GM21360 (cell line): ENCODE measurements around the gene C1QTNF1.
"Not testable (repeated sequence)": the region's sequence is repeated elsewhere in the genome, so short reads cannot be mapped to it uniquely, and the experiment has no call there.

Experiments used
- ATAC-seq: cut with Tn5 transposase; IDR thresholded peaks from one replicate; pipeline ENCODE4 v1.9.1; 2021; ENCODE audit warnings: mild to moderate bottlenecking, moderate library complexity; ENCODE audit not compliant: unreplicated experiment

The C1QTNF1 gene

DNA sequence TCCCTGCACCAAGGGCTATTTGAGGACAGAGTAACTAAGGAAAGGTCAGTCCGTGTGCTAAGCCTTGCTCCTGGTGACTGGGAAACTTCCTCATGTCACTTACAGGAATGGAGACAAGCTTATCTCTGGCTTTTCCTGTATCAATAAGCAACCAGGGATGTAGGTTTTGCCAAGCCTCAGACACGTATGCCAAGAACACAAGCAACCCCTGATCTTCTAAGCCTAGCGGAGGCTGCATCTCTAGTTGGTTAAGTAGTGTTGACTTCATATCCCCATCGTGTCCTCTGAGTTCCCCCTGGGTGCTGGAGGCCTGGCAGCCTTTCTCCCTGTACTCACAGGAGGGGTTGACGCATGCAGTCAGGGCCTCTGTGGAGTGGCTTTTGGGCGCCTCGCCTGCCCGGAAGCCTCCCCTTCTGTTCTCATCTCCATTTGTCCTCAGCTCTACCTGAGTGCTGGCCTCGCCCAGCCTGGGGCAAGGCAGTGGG is 1.4 kb upstream of the C1QTNF1 start:
- ATAC-seq = no peak

DNA sequence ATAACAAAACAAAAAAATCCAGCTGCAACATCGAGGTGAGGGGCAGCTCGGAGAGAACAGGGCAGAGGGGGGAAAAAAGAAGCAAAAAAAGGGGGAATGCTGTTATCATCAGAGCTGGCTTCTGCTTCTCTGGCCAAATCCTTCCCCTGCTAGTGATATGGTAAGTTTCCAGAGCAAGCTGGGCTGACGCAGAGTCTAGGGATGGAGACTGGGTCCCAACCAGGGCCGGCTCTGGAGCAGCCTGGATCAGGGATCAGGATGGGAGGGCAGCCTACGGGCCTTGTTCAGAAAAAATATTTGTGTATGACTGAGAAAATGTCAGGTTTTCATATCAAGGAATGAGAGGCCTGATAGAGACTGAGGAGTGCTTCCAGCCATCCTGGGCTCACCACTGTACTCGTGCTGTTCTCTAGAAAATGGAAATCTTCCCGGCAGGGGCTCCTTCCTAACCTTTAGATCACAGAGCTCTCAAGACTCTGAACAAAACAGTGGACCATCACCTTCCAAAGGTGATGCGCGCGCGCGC is 726 bp upstream of the C1QTNF1 start:
- ATAC-seq = no peak

DNA sequence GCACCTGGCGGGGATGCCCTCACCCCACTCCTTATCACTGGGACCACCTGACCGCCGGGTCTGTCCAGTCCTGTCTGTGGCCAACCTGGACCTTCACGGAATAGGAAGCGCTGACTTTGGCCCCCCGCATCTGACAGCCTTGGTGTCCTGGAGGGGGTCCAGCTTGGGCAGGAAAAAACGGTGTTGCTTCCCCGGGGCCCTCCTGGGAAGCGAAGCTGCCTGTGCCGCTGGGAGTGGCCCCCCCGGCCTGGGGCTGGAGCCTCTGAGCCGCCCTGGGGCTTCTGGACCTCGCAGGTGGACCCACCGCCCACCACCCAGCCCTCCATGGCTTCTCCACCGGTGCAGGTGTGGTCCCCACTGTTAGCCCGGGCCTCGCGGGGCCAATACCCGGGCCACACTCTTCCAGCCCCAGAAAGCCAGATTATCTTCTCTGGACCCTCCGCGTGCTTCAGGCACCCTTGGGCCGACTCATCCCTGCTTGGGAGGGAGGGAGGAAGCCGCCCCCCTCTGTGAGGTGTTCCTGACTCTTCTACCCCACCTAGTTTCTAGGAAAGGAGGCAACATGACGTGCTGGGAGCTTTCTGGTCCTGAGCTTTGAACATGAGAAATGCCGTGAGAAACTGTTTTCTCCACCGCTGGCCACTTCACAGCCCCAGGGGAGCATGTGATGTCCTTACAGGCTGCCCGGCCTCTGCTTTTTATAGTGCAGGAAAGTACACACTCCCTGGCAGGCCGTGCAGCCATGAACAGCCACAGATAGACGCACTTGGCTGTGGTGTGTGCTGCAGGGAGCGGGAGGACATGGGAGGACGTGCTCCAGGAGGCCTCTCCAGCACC is 1.1 kb downstream of the C1QTNF1 start:
- ATAC-seq = no peak

DNA sequence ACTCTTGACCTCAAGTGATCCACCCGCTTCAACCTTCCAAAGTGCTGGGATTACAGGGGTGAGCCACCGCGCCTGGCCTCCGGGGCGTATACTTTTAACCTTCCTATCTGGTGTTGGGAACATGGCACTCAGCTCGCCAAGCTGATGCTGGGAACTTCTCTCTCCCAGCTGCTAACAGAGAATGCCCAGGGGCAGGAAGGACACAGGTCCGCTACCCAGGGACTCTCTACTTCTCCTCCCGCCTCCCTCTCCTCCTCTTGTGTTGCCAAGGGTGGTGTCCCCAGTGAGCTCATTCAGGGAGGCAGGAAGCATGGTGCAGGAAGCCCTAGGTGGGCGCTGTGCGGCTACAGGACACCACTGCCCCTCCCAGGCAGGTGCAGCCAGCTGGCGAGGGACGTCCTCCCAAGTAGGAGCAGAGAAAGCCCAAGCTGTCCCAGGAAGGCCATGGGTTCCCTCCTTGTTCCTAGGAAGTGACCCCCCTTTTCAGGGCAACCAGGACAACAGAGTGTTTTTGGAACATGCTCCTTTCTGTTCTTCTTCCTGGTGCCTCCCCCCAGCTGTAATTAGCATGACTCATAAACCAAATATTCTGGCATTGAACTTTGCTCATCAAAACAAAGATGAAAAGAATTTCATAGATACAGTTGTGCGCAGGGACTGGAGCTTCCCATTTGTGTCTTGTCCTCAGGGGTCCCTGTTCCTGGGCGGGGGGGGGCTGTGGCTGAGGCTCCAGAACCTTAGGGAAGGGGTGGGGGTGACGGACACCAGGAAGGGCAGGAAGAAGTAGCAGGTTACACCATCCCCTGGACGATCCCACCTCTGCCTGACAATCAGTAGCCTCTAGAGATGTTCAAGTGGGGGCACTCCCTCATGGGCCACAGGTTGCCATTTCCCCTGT is 2.7 kb downstream of the C1QTNF1 start:
- no peak for ATAC-seq

DNA sequence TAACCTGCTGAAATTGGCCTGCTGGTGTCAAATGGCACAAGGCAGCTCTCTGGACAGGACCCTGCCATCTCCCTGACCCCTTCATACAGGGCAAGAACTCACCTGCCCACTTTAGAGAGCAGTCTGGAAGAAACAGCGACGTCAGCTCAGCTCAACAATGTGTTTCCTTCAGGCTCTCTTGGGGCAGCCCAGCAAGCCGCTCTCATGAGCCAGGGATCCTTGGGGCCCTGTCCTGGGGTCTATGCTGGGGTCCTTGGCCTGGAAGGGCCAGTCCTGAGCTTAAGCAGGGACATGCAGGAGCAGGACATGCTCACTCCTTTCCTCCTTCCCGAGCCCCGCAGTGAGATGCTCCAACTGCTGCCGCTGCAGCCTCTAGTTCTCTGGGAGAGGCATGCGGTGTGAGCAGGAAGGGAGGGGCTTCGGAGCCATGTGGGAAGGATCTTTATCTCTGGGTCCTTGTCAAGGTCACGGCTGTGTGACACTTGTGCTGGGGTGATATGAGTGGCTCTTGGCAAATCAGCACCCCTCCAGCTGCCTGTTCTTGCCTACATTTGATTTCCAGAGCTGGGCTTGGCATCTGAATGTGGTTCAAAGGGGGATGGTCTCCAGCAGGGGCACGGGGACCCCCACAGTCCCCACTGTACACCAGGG is 3.4 kb downstream of the C1QTNF1 start:
- no peak for ATAC-seq

DNA sequence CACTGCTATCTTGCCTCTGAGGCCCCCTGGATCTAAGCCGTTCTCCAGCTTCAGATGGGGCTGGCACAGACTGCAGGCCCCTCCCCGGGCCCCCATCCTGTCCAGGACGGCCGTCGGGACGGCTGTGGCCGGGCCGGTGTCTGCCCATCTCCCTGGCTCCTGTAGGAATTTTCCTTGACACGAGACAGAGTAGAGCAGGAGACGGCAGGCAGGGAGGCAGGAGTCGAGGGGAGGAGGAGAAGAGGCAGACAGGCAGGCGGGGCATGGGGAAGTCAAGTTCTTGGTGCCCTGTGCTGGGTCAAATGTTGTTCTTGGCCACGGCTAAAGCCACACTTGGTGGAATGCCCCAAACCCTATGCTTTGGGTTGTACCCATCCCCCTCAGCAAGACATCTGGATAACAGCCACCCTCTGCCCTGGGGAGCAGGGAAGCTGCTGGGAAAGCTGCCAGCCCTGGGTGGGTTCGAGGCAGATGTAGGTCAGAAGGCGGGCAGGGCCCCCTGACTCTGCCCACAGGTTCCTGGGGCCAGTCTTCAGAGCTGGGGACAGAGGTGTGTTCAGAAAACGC is 4.0 kb downstream of the C1QTNF1 start:
- no peak for ATAC-seq

DNA sequence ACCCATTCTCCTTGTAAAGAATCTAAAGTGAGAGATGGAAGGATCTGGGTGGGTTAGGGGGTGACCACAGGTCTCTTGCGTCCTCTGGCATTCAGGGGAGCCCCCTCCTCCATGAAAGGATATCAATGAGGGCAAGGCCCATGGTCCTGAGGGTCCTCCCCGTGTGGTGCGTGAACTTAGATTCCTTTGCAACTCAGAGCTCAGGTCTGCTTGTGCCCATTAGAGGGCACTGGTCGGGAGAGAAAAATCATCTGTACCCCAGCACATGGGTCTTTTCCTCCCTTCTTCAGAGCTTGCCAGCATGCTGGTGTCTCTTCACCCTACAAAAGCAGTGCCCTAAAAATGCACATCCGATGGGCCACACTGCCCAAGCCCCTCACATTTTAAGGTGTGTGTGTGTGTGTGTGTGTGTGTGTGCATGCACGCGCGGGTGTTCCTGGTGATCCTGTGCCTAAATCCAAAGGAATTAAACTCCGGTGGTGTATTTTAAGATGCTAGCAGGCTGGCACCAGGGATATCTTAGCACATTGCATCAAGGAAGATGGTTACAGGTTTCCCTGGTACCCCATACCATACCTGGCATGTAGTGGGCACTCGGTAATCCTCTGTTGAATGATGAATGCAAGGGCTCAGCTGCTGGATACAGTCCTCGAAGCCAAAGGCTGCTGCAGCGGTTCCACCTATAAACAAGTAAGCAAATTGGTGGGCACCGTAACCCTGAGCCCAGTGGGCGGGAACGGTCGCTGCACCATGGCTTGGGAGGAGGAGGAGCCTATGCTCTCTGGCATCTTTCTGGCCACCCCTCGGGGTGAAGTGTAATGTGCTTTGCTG is 4.7 kb downstream of the C1QTNF1 start:
- ATAC-seq = no peak

DNA sequence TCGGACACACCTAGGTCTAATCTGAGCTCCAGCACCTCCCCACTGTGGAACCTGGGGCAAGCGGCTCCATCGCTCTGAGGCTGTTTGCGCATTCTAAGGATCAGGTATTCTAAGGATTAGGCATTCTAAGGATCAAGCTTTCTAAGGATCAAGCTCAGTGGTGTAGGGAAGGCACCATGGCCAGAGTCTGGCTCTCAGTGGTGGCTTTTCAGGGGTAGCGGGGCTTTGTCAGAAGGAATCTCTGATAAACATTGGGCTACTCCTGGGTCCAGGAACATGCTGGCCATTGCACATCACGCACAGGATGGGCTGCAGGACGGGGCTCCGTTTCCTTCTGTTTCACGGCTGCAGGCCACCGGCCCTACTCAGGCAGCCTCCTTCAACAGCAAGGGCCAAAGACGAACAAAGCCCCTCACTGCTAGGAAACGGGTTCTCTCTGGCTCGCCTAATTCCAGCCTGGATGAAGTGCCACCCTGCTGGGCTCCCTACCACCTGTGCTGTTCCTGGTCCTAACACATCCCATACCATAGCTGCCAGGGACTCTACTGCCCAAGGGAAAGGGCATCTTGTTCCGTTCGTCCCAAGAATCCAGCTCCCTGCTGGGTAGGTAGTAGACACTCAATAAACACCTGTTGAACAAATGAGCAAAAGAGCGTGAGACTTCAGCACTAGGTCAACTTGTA is 5.5 kb downstream of the C1QTNF1 start:
- ATAC-seq = no peak

DNA sequence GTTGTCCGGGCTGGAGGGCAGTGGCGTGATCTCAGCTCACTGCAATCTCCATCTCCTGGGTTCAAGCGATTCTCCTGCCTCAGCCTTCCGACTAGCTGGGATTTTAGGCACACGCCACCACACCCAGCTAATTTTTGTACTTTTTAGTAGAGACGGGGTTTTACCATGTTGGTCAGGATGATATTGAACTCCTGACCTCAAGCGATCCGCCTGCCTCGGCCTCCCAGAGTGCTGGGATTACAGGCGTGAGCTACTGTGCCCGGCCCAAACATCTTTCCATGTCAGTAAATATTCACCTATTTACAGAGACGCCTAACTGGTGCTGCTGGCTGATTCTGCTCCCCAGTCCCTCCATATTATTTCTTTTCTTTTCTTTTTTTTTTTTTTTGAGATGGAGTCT is 6.7 kb downstream of the C1QTNF1 start:
- not testable (repeated sequence) for ATAC-seq

DNA sequence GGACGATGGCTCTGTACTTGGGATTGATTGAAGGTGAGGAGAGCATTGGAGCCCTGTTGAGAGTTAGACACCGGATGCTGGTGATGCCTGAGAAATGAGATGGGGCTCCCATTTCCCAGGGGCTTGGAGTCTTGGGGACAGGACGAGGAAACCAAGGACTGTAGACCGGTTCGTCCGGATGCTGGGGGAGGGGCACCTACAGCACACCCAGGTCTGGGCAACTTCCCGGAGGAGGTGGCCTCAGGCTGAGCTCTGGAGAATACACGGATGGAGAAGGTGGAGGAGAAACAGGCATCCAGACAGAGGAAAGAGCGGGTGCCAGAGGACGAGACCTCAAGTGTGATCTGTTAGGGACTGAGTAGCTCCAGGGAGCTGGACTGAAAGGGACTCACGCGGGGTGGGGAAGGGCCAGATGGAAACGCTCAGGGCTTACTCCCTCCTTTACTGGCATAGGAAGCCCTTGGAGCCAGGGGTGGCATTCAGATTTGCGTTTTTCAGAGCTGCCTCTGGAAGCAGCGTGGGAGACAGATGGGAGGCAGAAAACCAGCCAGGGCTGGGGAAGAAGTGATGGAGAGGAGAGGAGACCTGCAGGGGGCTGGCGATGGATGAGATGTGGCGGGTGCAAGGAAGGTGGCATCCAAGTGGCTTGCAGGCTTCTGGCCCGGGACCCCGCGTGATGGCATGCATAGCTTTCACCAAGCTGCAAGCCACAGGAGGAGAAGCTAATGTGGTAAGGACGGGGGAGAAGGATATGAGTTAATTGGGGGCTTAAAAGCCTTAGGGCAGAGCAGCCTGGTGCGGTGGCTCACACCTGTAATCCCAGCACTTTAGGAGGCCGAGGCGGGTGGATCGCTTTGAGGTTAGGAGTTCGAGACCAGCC is 8.3 kb downstream of the C1QTNF1 start:
- no peak for ATAC-seq

DNA sequence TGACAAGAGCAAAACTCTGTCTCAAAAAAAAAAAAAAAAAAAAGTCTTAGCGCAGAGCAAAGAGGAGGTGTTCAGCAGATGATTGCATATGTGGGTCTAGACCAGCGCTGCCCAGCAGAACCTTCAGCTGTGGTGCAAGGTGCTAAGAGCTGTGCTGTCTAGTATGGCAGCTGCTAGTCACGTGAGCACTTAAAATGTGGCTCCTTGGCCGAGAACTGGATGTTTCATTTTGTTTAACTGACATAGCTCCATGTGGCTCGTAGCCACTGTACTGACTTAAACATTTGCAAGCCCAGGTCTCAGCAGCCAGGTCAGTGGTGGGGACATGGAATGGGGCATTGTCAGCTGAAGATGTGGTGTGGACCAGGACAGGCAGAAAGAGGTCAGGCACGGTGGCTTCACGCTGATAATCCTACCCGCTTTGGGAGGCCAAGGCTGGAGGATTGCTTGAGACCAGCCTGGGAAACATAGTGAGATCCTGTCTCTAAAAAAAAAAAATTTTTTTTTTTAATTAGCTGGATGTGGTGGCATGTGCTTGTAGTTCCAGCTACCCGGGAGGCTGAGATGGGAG is 9.2 kb downstream of the C1QTNF1 start:
- ATAC-seq = no peak

DNA sequence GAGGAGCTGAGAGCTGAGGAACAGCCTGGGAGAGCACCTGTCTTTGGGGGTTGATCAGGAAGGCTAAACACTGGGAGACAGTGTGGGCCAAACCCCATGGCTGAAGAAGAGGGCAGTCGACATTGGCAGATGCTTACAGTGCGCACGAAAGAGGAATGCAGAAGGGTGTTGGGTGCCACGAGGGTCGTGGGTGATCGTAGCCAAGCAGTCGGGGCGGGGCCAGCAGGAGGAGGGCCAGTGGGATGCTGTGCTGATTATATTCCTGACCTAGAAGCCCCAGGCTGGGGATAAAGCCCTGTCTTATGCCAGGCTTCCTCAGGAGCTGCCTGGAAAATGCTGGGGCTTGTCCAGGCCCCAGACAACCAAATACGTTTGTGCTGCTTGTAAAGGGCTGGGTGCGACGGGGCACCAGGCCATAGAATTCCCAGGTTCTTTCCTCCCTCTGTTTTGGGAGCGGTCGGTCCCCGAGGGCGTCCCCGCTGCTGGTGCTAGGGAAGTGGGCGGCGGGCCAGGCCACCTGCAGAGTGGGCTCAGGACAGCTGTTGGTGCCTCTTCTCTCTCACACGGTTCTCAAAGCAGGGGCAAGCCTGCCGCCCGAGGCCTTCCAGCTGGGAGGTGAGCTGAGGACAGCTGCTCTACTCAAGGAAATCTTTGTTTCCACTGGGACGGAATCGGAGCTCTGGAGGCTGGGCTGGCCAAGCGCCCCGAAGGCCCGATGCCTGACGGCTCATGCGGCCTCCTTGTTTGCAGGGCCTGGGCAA is 10.0 kb downstream of the C1QTNF1 start:
- ATAC-seq = no peak

DNA sequence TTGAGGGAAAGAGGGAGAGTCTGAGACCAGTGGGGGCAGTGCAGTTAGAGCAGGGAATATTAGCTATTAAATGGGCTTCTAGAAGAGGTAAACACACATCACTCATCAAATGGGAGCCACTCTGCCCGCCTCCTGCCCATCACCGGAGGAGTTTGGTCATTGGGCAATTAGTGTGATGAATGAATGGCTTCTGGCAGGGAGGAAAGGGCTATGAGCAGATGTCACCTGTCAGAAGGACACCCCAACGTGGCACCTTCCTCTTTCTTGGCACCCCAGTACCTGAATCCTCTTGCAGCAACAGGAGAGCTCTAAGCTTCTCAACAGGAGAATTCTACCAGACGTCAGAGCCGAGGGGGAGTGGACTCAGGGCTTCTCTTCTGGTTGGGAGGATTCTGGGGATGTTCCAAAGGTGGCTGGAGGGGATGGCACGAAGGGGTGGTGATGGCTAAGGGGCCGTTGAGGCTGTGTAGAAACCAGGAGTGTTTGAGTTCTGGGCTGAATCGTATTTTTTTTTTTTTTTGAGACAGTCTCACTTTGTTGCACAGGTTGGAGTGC is 11.0 kb downstream of the C1QTNF1 start:
- ATAC-seq = no peak

DNA sequence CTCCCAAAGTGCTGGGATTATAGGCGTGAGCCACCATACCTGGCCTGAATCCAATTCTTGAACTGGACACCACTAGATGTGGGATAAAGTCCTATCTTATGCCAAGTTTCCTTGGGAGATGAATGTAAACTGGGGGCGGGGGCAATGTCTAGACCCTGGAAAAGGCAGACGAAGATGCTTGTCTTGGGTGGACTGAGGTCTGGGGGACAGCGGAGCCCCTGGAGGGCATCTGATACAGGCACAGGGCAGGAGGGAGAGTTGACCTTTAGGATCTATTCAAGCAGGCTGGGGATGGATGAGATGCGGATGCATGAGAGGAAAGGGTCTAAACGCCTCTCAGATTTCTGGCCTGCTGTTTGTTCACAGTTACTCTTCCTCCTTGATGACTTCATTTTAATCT is 11.7 kb downstream of the C1QTNF1 start:
- ATAC-seq = no peak

DNA sequence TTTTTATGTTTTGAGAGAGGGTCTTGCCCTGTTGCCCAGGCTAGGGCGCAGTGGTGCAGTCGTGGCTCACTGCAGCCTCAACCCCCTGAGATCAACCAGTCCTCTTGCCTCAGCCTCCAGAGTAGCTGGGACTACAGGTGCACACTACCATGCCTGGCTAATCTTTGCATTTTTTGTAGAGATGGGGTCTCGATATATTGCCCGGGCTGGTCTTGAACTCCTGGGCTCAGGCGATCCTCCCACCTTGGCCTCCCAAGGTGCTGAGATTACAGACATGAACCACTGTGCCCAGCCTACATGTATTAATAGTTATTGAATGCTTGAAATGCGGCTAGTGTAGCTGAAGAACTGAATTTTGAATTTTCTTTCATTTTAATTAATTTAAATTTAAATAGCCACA is 12.2 kb downstream of the C1QTNF1 start:
- ATAC-seq = no peak

DNA sequence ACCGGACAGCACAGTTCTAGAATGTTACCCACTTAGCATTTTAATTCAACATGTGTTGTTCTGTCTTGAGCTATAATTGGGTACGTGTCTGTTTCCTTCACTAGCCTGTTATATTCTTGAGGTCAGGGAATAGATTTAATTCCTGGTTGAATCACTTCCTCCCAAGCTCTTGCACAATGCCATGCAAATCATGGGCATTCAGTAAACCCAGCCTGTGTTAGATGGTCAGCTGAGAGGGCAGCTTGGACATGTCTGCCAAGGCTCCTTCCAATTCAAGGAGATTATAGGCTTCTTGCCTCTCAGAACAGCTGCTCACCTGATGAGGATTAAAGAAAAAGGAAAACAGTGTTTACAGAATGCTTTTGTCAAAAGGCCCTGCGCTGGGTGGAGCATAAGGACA is 12.6 kb downstream of the C1QTNF1 start:
- no peak for ATAC-seq

DNA sequence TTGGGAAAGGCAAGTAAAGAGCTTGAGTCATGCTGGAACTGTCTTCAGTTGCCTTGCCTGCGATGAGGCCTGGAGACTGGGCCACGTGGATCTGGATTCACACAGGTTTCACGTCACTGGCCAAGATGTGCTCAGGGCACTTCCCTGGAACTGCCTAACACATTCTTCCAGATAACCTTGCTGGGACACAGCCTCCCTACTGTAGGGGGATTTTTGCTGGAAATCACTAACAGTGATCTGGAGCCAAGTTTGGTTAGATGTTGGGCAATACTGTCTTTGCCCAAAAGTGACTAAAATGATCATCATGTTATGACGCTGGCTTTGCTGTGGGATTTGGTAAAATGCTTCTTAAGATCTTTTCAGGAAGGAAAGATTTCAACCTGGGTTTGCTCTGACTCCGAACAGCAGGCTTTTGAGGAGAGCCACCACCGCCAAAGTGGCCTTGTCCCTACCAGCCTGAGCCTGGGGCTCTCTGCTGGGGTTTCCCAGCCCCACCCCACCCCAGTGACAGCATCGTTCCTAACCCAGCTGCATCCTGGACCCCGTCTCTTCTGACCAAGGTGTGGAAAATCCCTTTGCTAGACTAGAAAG is 14.7 kb downstream of the C1QTNF1 start:
- no peak for ATAC-seq
